Fibroblast of skin of left biceps (primary cell): ENCODE measurements around the gene STRADA.

Source experiments
- DNase-seq, 2 experiments: peaks; one replicate each; pipeline ENCODE4 v3.0.0-alpha.2; 2013; ENCODE audit warnings: low read depth in 2 of 2

The STRADA gene

DNA sequence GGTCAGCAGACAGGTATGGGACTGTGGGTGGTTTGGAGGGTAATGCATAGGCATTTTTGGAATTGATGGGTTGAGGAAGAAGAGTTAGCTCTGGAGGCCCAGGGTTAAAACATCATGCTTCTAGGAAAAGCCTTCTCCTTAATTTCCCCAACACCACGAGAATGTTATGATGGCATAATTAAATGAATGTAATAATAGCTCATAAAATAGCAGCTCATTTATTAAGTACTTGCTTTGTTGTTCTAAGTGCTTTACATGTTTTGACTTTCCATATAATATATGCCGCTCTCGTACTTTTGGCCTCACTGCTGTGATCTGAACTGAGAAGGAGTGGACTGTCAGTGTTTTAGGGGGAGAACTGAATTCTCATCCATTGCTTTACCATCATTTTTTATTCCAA, 56.0 kb downstream of the STRADA start:
- DNase-seq, result no peak

- DNase-seq, result no peak
Observed at GRCh38 chr17:63685041-63685440, 56.6 kb downstream of the STRADA start.

- no peak for DNase-seq
Observed at GRCh38 chr17:63682981-63683380, 58.6 kb downstream of the STRADA start.

- no peak for DNase-seq
Observed at GRCh38 chr17:63682441-63682840, 59.2 kb downstream of the STRADA start.

- no peak for DNase-seq
Observed at GRCh38 chr17:63681530-63681929, 60.1 kb downstream of the STRADA start.

- DNase-seq, result no peak
Observed at GRCh38 chr17:63680700-63681099, 60.9 kb downstream of the STRADA start.

GRCh38 chr17:63679214-63679613, 62.4 kb downstream of the STRADA start:
- no peak for DNase-seq

DNA sequence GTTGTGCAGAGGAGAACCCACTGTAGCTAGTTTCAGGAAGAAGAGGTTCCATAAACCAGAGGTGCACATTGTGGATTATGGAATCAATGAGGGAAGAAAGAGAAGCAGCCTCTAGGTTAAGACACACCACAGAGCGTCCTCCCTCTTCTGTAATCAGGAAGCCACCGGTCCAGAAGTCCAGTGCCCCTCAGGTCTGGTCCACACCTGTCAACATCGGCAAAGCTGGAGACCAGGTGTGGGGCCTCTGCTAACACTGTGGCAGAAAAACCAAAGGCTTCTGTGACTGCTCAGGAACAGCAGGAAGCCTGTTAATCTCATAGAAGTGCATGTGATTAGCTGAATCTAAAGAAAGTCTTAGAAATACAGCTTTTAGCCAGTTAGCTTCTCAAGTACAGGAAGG, 65.0 kb downstream of the STRADA start:
- no peak for DNase-seq

DNA sequence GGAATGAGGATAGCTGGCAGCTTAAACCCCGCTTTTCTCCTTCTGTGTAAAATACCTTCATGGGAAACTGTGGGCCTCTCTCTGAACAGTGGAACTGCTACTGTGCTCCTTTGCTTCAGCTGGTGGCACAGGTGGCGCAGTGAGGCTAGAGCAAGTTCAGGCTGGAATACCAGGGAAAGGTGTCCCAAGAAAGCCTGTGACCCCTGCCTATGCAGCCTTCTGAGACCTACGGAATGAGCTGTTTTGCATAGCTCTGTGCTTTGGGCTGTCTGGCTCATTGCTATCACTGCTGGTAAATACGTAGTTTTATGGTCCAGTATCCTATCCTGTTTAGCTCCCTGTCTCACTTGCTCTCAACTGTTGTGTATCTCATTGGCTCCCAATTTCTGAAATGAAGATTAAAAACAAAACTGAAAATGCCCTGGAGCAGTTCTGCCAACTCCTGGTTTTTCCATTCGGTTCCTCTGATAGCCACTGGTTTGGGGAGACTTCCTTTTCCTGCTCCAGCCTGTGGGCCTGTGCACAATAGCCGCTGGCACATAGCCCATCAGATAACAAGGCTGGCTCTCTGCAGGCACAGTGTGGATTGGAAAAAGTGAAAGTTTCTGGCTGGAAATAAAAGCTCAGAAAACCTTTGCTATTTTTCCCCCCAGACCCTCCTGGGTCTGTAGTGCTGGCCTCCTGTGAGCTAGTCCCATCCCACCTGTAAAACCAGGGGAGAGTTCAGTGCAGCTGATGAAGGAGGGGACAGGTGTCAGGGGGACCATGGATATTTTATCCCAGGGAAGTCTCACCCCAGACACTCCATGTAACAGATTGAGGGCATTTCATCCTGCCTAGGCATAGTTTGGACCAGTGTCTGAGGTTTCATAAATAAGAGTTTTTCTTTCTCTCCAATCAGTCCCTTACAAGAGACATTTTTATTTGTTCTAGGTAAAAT, 65.7 kb downstream of the STRADA start:
- DNase-seq, result no peak

DNA sequence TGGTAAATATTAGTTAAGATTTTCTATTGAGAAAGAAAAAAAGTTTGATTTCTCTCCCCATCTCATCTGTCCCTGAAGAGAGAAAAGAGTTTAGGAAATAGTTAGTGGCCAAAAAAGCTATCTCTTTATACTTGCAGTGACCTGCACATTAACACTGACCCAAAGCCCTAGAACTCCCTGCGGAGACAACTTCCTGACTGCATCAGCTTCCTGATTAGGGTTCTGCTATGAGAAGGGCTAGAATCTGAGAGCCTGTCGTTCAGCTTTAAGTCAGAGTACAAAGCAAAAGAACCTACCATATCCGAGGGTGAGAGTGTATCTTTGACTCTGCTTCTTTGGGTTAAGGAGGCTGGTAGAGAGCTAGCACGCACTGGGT, 66.4 kb downstream of the STRADA start:
- no peak for DNase-seq

DNA sequence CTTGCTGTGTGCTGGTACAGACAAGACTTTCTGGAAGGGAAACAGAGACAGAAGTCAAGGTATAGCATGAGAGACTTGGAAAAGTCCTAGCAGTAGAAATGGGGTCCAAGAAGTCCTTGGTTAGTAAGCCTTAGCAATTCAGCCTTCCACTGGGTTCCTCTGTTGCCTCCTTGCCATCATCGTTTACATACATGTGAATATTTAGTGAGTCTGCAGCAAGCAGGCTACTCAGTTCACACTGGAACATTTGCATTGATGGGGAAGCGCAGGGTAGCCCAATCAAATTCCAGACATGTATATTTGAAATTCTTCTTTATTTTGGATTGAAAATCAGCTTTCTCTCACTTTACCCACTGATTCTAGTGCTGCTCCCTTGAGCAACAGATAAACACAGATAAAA, 68.7 kb downstream of the STRADA start:
- DNase-seq, result no peak

GRCh38 chr17:63665527-63666214, 75.9 kb downstream of the STRADA start:
- no peak for DNase-seq

DNA sequence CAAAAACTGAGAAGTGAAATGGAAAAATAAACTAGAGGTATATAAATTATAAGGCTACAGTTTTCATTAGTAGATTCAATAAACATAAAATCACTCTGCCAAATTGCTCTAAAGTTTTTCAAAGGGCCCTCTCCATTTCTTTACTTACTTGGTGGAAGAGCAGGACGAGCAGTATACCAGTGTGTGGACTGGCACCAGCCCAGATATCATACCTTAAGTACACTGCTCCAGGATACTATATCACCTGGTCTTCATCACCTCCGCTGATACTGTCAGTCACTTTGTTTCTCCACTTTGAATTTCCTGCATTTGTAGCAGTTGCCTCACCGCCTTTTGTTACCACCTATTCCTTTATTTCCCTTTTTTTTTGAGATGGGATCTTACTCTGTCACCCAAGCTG, 81.7 kb downstream of the STRADA start:
- DNase-seq, result no peak

DNA sequence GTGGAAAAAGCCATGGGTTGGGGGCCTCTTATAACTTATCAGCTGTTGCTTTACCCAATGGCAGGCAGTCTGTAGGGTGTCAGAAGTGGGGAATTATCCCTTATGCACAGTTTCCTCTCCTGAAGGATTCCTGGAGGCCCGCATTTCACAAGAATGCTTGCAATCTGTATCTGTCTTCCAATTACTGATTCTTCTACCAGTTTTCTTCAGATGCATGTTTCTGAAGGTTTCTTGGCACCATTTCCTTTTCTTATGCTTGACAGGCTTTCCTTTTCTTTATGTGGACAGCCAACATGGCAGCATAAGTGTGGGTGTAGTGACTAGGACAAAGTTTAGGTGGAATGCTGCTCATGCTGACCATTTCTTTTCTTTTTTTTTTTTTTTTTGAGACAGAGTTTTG, 83.2 kb downstream of the STRADA start:
- no peak for DNase-seq

DNA sequence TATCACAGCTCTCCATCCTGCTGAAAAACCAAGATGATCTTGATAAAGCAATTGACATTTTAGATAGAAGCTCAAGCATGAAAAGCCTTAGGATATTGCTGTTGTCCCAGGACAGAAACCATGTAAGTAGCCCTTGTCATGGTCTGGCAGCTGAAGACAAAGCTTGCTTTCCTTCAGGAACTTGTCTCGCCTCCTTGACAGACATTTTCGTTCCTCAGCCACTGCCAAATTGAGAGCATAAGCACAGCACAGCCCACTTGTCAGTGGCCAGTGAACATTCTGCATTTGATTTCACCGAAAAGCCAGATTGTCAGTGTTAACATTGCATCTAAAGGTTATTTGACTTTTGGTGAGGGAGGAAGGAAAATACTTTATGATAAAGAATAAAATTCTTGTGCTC, 83.8 kb downstream of the STRADA start:
- no peak for DNase-seq

GRCh38 chr17:63653050-63653449, 88.5 kb downstream of the STRADA start:
- no peak for DNase-seq
